HEK293T (cell line): ENCODE results near the gene OR52B2.

ENCODE experiments used
- CTCF ChIA-PET: fragments of 350-600 bp; formaldehyde crosslinking; extraction: SDS; loops from one replicate; lab custom pipeline; 2021; ENCODE audit warnings: antibody characterized with exemption, inconsistent platforms; lab: Yijun Ruan, JAX
- POLR2A ChIA-PET: fragments of 350-600 bp; formaldehyde crosslinking; extraction: SDS; loops from one replicate; lab custom pipeline; 2020; ENCODE audit warnings: antibody characterized with exemption, inconsistent platforms; lab: Yijun Ruan, JAX
- DNase-seq: peaks from one replicate; pipeline ENCODE4 v3.0.0; 2012; ENCODE audit warnings: mixed read lengths; ENCODE audit errors: extremely low spot score
- ARNT ChIP-seq: fragments of 450-650 bp; IDR thresholded peaks from 2 replicates; pipeline ENCODE4 v1.6.1; 2017; ENCODE audit warnings: mild to moderate bottlenecking
- BHLHE40 ChIP-seq: fragments of 450-650 bp; IDR thresholded peaks from 2 replicates; pipeline ENCODE4 v1.6.1; 2016; ENCODE audit warnings: mild to moderate bottlenecking, moderate library complexity, borderline replicate concordance
- CTBP1 ChIP-seq: fragments of 450-650 bp; IDR thresholded peaks from 2 replicates; pipeline ENCODE4 v1.6.1; 2016; ENCODE audit warnings: borderline replicate concordance
- ELF4 ChIP-seq: fragments of 450-650 bp; IDR thresholded peaks from 2 replicates; pipeline ENCODE4 v1.6.1; 2017; ENCODE audit warnings: antibody characterized with exemption
- FOXA1 ChIP-seq: fragments of 450-650 bp; IDR thresholded peaks from 2 replicates; pipeline ENCODE4 v1.6.1; 2016; ENCODE audit warnings: mild to moderate bottlenecking
- FOXK2 ChIP-seq: fragments of 450-650 bp; IDR thresholded peaks from 2 replicates; pipeline ENCODE4 v1.6.1; 2016; ENCODE audit warnings: mild to moderate bottlenecking
- FOXM1 ChIP-seq: fragments of 450-650 bp; IDR thresholded peaks from 2 replicates; pipeline ENCODE4 v1.6.1; 2017; ENCODE audit warnings: mild to moderate bottlenecking, borderline replicate concordance
- HDGF ChIP-seq: fragments of 450-650 bp; IDR thresholded peaks from 2 replicates; pipeline ENCODE4 v1.6.1; 2017; ENCODE audit warnings: antibody characterized with exemption, borderline replicate concordance
- L3MBTL2 ChIP-seq: fragments of 450-650 bp; conservative IDR thresholded peaks from 2 replicates; pipeline ENCODE4 v1.6.1; 2016; ENCODE audit warnings: mild to moderate bottlenecking
- LEF1 ChIP-seq: fragments of 450-650 bp; IDR thresholded peaks from 2 replicates; pipeline ENCODE4 v1.6.1; 2017; ENCODE audit warnings: mild to moderate bottlenecking, borderline replicate concordance
- NFRKB ChIP-seq: fragments of 450-650 bp; IDR thresholded peaks from 2 replicates; pipeline ENCODE4 v1.6.1; 2016; ENCODE audit warnings: mild to moderate bottlenecking, moderate library complexity
- SP1 ChIP-seq: fragments of 450-650 bp; IDR thresholded peaks from 2 replicates; pipeline ENCODE4 v1.6.1; 2017
- SUZ12 ChIP-seq: fragments of 450-650 bp; IDR thresholded peaks from 2 replicates; pipeline ENCODE4 v1.6.1; 2016; ENCODE audit warnings: mild to moderate bottlenecking
- TARDBP ChIP-seq: fragments of 450-650 bp; IDR thresholded peaks from 2 replicates; pipeline ENCODE4 v1.6.1; 2016
- ZNF384 ChIP-seq: fragments of 450-650 bp; IDR thresholded peaks from 2 replicates; pipeline ENCODE4 v1.6.1; 2016
- TF ChIP-seq, protein P1 (sequence below): fragments of 450-650 bp; IDR thresholded peaks from 2 replicates; pipeline ENCODE4 v1.6.1; 2016

OR52B2 gene

DNA sequence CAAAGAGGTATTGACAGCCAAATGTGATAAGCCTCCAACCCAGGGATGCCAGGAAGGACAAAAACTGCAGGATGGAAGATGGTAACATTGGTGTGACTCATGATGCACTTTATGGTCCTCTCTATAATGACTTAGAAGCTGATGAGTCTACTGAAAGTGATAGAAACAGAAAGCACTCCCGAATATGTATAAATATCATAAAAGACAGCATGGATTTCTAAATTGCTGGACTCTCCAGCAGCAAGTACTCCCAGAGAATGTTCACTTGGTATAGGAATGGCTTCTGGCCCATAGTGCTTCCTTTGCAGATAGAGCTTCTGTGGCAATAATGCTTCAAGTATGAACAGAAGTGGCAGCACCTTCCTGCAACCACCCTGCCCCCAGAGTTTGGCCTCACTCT lies at the start of gene OR52B2:
TSS of gene OR52B2 (minus strand) at position 101 of the 400 bp plus-strand sequence. CDS start at position 101, 0 bp downstream.
- TF ChIP-seq FOXA1 (no peak), L3MBTL2 (no peak), ARNT (no peak), SUZ12 (no peak), SP1 (no peak), NFRKB (no peak), FOXM1 (no peak), CTBP1 (no peak), LEF1 (no peak), HDGF (no peak), FOXK2 (no peak), ELF4 (no peak), ZNF384 (no peak), TARDBP (no peak), BHLHE40 (no peak)
- TF ChIP-seq, protein P1, sequence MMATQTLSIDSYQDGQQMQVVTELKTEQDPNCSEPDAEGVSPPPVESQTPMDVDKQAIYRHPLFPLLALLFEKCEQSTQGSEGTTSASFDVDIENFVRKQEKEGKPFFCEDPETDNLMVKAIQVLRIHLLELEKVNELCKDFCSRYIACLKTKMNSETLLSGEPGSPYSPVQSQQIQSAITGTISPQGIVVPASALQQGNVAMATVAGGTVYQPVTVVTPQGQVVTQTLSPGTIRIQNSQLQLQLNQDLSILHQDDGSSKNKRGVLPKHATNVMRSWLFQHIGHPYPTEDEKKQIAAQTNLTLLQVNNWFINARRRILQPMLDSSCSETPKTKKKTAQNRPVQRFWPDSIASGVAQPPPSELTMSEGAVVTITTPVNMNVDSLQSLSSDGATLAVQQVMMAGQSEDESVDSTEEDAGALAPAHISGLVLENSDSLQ, result no peak
- DNase-seq, result no peak
- CTCF ChIA-PET, result no interaction called here
- POLR2A ChIA-PET, result no interaction called here

- no peak for TF ChIP-seq L3MBTL2
- TF ChIP-seq FOXK2, result no peak
- TF ChIP-seq HDGF, result no peak
- TF ChIP-seq, protein P1, result no peak
- TF ChIP-seq CTBP1, result no peak
- TF ChIP-seq SUZ12, result no peak
- TF ChIP-seq ELF4, result no peak
- TF ChIP-seq FOXM1, result no peak
- no peak for TF ChIP-seq ZNF384
- DNase-seq, result no peak
- ChIA-PET POLR2A (no interaction called here), CTCF (no interaction called here)
These were observed 49.2 kb upstream of the OR52B2 start for GRCh38 chr11:6219359-6219758.

GRCh38 chr11:6217722-6218121 lies 47.6 kb upstream of the OR52B2 start:
- TF ChIP-seq FOXM1 (no peak), SUZ12 (no peak), ZNF384 (no peak), LEF1 (no peak), CTBP1 (no peak), TARDBP (no peak), ELF4 (no peak), FOXK2 (no peak), L3MBTL2 (no peak), SP1 (no peak), NFRKB (no peak), ARNT (no peak), HDGF (no peak), BHLHE40 (no peak)
- TF ChIP-seq, protein P1, result no peak
- DNase-seq, result no peak
- ChIA-PET POLR2A (no interaction called here), CTCF (interaction anchor here (0.7 kb wide), 1 partner anchor 144 kb away, joined by 3 read pairs; no protein-coding TSS in a partner anchor)

DNA sequence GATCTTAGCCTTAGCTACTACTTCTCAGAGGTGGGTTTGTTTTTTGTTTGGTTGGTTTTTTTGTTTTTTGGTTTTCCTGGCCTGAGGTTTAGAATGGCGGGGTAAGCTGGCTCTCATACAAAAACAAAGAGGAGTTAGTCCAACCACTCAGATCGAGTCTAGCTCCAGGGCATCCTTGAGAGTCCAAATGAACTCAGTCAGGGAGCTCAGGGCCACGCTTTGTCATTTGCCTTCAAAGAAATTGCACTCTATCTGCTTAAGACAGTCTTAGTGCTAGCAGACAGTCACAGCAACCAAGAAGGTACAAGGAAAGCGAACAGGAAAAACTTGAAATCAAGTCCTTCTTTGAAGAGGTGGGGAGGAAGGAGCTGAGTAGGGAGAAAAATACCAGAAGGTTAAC lies 46.4 kb upstream of the OR52B2 start:
- TF ChIP-seq FOXM1 (no peak), ZNF384 (no peak), ARNT (no peak), L3MBTL2 (no peak), FOXK2 (no peak), SP1 (no peak), FOXA1 (no peak), TARDBP (no peak), LEF1 (no peak), SUZ12 (no peak), CTBP1 (no peak), ELF4 (no peak), NFRKB (no peak), BHLHE40 (no peak), HDGF (no peak)
- TF ChIP-seq, protein P1, result no peak
- POLR2A ChIA-PET, result no interaction called here
- DNase-seq, result no peak
- CTCF ChIA-PET, result no interaction called here

DNA sequence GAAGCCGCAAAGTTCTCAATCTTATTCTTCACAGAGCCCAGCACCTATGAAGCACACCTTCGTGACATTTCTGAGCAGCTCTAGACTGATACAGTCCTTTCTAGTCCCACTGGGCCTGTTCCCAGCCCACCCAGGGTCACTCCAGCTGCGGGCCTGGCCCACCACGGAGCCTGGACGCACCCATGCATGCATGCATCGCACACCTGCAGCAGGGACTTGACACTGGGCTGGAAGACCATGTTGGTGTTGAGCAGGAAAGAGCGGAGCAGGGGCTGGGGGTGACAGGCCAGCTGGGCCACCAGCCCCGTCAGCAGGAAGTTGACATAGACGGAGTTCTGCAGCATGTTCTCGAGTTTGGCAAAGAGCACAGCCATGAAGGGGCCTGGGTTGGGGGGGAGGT lies 44.4 kb upstream of the OR52B2 start:
- no peak for DNase-seq
- POLR2A ChIA-PET, result no interaction called here
- TF ChIP-seq CTBP1, result no peak
- TF ChIP-seq ELF4, result no peak
- no peak for TF ChIP-seq HDGF
- TF ChIP-seq FOXM1, result no peak
- TF ChIP-seq ARNT, result no peak
- TF ChIP-seq SUZ12, result no peak
- TF ChIP-seq, protein P1, result no peak
- TF ChIP-seq NFRKB, result no peak
- no peak for TF ChIP-seq L3MBTL2
- no peak for TF ChIP-seq SP1
- TF ChIP-seq ZNF384, result no peak
- no peak for TF ChIP-seq LEF1
- TF ChIP-seq FOXA1, result no peak
- no peak for TF ChIP-seq BHLHE40
- TF ChIP-seq TARDBP, result no peak
- no peak for TF ChIP-seq FOXK2
- CTCF ChIA-PET, result no interaction called here
